Hematopoietic multipotent progenitor cell treated with erythropoietin and hydrocortisone succinate and interleukin-3 and kit ligand, for 8 days (in vitro differentiated cells): ENCODE data around the gene SERP2.

Experiments used
- DNase-seq: peaks from one replicate; pipeline ENCODE4 v3.0.0-alpha.2; 2015

The SERP2 gene

GRCh38 chr13:44389876-44390275, 16.3 kb downstream of the SERP2 start:
- no peak for DNase-seq

- peak; percentile 72 for DNase-seq
Measured at GRCh38 chr13:44393391-44393790, 19.8 kb downstream of the SERP2 start.

GRCh38 chr13:44394658-44395057, 21.0 kb downstream of the SERP2 start:
- DNase-seq: peak; percentile 37

- no peak for DNase-seq
Measured at GRCh38 chr13:44395976-44396694, 22.5 kb downstream of the SERP2 start.

- DNase-seq: no peak
Measured at GRCh38 chr13:44396701-44397580, 23.3 kb downstream of the SERP2 start.

GRCh38 chr13:44397766-44398223, 24.2 kb downstream of the SERP2 start:
- DNase-seq: peak; percentile 99

GRCh38 chr13:44398606-44399005, 25.0 kb downstream of the SERP2 start:
- no peak for DNase-seq

- DNase-seq: no peak
Measured at GRCh38 chr13:44399074-44399473, 25.4 kb downstream of the SERP2 start.

GRCh38 chr13:44400736-44401135, 27.1 kb downstream of the SERP2 start:
- DNase-seq: no peak

- no peak for DNase-seq
Measured at GRCh38 chr13:44401577-44401976, 28.0 kb downstream of the SERP2 start.

- DNase-seq: no peak
Measured at GRCh38 chr13:44402899-44403445, 29.3 kb downstream of the SERP2 start.

GRCh38 chr13:44403461-44404056, 29.9 kb downstream of the SERP2 start:
- DNase-seq: no peak

GRCh38 chr13:44404261-44405132, 30.9 kb downstream of the SERP2 start:
- DNase-seq: no peak

GRCh38 chr13:44406617-44407016, 33.0 kb downstream of the SERP2 start:
- no peak for DNase-seq

- DNase-seq: no peak
Measured at GRCh38 chr13:44407379-44407778, 33.8 kb downstream of the SERP2 start.

GRCh38 chr13:44407891-44408290, 34.3 kb downstream of the SERP2 start:
- no peak for DNase-seq

GRCh38 chr13:44409595-44409994, 36.0 kb downstream of the SERP2 start:
- no peak for DNase-seq

GRCh38 chr13:44410328-44410859, 36.8 kb downstream of the SERP2 start:
- no peak for DNase-seq

- DNase-seq: no peak
Measured at GRCh38 chr13:44411841-44412240, 38.2 kb downstream of the SERP2 start.

GRCh38 chr13:44412346-44412935, 38.8 kb downstream of the SERP2 start:
- no peak for DNase-seq

- DNase-seq: peak; percentile 35
Measured at GRCh38 chr13:44413095-44413494, 39.5 kb downstream of the SERP2 start.

GRCh38 chr13:44414716-44415115, 41.1 kb downstream of the SERP2 start:
- no peak for DNase-seq
